Amniotic epithelial cell (primary cell): ENCODE results near the gene COPS8.

Experiments
- DNase-seq: peaks from one replicate; pipeline ENCODE4 v3.0.0-alpha.2; 2010; ENCODE audit warnings: low read depth

Gene COPS8

GRCh38 chr2:237099804-237100203 is 14.1 kb downstream of the COPS8 start:
- no peak for DNase-seq

GRCh38 chr2:237101118-237101979 is 15.7 kb downstream of the COPS8 start:
- no peak for DNase-seq

- no peak for DNase-seq
These were observed 16.7 kb downstream of the COPS8 start for GRCh38 chr2:237102428-237102827.

- DNase-seq, result no peak
These were observed 23.8 kb downstream of the COPS8 start for GRCh38 chr2:237109421-237109934.

- DNase-seq, result no peak
These were observed 27.5 kb downstream of the COPS8 start for GRCh38 chr2:237113026-237113795.

- DNase-seq, result no peak
These were observed 30.2 kb downstream of the COPS8 start for GRCh38 chr2:237115870-237116269.

GRCh38 chr2:237116431-237116830 is 30.7 kb downstream of the COPS8 start:
- no peak for DNase-seq

- no peak for DNase-seq
These were observed 32.3 kb downstream of the COPS8 start for GRCh38 chr2:237118025-237118424.

GRCh38 chr2:237118561-237119155 is 33.0 kb downstream of the COPS8 start:
- DNase-seq, result peak; percentile 24

- no peak for DNase-seq
These were observed 35.2 kb downstream of the COPS8 start for GRCh38 chr2:237120916-237121315.

GRCh38 chr2:237121321-237121720 is 35.6 kb downstream of the COPS8 start:
- DNase-seq, result no peak

GRCh38 chr2:237122214-237122666 is 36.6 kb downstream of the COPS8 start:
- DNase-seq, result peak; percentile 76

- DNase-seq, result no peak
These were observed 39.1 kb downstream of the COPS8 start for GRCh38 chr2:237124820-237125219.

- DNase-seq, result no peak
These were observed 40.3 kb downstream of the COPS8 start for GRCh38 chr2:237125967-237126366.

GRCh38 chr2:237126519-237127174 is 41.0 kb downstream of the COPS8 start:
- DNase-seq, result no peak

- DNase-seq, result peak; percentile 98
These were observed 42.5 kb downstream of the COPS8 start for GRCh38 chr2:237128026-237128703.

GRCh38 chr2:237128845-237129592 is 43.3 kb downstream of the COPS8 start:
- DNase-seq, result no peak

GRCh38 chr2:237129625-237130263 is 44.1 kb downstream of the COPS8 start:
- DNase-seq, result no peak

GRCh38 chr2:237130562-237131421 is 45.1 kb downstream of the COPS8 start:
- no peak for DNase-seq
